Stimulated activated CD8-positive, alpha-beta memory T cell treated with anti-CD3 and anti-CD28 coated beads, Interleukin-15, amount 100 ng/mL, for 24 hours (primary cell): ENCODE results near the gene PTOV1.
"Not testable (repeated sequence)": the region's sequence is repeated elsewhere in the genome, so short reads cannot be mapped to it uniquely, and the experiment has no call there.

ENCODE experiments used
- DNase-seq: peaks from one replicate; pipeline ENCODE4 v3.0.0-alpha.2; 2020; ENCODE audit warnings: low read depth

The PTOV1 gene

DNA sequence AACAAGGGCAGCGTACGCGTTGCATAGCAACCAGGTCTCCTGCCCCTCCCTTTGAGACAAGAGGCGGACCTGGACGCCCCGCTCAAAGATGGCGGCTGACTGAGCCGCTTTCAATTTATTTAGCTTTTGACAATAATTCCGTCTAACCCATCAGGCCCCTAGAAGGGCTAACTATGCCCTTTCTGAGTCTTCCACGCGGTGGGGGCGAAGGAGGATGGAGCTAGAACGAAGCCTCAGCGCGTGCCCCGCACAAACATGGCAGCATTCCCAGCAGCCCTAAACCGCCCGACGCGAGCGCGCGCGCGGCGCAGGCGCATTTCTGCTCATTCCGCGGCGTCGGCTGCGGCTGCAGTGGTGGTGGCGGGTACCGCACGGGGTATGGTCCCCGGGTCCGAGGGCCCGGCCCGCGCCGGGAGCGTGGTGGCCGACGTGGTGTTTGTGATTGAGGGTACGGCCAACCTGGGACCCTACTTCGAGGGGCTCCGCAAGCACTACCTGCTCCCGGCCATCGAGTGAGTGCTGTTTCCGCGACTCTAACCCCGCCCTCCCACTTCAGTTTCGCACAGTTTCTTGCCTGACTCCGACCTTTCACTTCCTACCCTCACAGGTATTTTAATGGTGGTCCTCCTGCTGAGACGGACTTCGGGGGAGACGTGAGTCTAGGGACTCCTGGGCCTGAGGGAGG, 32.9 kb upstream of the PTOV1 start, which contains the start of gene MED25:
Gene MED25, plus strand, starts transcription at position 326 of the 685 bp plus-strand sequence. Its CDS starts 53 bp downstream, at position 379.
- DNase-seq, result peak; percentile 77

DNA sequence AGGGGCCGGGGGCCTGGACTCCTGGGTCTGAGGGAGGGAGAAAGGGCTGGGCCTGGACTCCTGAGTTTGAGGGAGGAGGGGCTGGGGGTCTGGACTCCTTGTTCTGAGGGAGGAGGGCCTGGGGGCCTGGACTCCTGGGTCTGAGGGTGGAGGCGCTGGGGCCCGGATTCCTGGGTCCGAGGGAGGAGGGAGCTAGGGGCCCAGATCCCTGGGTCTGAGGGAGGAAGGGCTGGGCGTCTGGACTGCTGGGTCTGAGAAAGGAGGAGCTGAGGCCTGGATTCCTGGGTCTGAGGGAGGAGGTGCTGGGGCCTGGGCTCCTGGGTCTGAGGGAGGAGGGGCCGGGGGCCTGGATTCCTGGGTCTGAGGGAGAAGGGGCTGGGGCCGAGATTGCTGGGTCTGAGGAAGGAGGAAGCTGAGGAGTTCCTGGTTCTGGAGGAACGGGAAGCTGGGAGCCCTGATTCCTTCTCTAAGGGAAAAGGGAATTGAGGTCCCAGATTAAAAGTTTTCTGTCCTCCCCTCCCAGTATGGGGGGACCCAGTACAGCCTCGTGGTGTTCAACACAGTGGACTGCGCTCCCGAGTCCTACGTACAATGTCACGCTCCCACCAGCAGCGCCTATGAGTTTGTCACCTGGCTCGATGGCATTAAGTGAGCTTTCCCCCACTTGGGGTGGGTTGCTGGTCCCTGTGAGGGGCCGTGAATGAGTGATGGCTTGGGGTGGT, 32.1 kb upstream of the PTOV1 start:
- no peak for DNase-seq

DNA sequence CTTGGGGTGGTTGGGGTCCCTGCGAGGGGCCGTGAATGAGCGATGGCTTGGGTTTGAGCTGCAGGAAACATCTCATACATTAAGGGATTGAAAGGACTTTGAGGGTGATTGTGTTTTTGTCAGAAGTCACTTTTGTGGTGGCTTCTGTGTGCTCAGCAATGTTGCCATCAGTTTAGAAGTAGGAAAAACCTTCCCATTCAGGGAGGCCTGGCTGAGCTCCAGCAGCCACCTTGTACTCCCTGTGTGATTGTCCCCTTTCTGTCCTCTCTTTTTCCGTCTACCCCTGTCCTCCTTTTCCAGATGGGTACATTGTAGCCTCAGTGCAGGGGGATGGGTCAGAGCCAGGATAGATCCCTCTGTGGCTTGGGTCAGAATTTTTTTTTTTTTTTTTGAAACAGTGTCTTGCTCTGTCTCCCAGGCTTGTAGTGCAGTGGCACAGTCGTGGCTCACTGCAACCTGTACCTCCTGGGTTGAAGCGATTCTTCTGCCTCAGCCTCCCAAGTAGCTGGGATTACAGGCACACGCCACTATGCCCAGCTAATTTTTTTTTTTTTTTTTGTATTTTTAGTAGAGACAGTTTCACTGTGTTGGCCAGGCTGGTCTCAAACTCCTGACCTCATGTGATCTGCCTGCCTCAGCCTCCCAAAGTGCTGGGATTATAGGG, 31.4 kb upstream of the PTOV1 start:
- DNase-seq, result not testable (repeated sequence)

DNA sequence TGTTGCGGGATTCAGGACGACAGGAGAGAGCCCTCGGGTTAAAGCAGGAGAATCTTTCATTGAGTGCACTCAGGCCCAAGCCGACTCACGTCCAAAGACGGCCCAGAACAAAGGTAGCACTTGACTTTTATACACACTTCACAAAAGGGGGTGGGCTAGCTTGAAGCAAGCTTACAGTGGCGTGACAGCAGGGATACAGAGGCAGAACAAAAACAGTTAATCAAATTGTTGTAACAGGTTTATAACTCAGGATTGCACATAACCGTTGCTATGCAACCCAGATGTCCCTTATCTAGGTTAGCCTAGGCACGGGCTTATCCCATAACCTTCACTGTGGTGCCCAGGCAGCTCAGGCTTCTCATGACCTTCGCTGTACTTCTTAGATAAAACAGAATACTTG, 30.8 kb upstream of the PTOV1 start:
- DNase-seq, result no peak

DNA sequence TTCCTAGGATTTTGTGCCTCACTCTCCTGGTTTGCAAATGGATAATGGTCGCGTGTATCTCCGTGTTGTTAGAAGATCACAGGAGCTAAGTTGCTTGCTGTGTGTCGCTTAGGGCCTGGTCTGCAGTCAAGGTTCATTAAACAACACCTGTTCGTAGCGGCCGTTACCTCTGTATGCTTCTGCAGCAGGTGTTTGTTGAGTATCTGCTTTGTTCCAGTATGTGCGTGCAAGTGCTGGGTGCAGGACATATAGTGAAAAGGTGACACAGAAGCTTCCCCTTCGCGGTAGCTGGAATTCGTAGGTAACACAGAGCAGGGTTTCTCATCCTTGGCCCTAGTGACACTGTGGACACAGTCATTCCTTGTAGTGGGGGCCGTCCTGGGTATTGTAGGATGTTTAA, 27.5 kb upstream of the PTOV1 start:
- no peak for DNase-seq

DNA sequence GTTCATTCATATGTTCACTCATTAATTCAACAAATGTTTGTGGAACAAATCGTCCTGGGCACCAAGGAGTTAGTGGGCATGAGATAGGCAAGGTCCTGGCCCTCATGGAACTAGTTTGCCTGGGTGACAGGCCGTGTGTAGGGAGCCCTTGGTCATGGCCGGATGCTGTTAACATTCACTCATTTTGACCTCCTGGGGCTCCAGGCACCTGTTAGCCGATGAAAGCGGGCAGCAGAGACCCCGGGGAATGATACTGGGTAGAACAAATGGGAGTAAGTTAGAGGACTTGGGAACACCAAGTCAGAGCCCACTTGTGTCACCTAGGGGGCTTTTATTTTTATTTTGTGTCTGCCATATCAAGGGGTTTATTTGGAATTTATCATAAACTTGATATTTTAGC, 26.3 kb upstream of the PTOV1 start:
- no peak for DNase-seq

DNA sequence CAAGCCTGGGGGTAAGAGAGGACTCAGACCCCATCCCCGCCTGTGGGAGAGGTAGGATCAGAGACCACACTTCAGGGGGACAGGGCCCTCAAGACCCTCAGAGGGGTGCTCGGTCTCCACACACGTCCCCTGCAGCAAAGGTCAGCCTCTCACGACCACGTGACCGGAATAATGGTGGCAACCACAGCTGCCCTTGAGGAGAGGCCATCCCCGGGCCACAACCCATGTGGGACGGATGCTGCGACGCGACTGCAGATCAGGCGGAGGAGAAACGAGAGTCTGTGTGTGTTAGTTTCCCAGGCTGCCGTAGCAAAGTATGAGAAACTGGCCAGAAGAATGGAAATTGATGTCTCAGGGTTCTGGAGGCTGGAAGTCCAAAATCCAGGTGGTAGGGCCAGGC, 23.9 kb upstream of the PTOV1 start:
- DNase-seq, result no peak

DNA sequence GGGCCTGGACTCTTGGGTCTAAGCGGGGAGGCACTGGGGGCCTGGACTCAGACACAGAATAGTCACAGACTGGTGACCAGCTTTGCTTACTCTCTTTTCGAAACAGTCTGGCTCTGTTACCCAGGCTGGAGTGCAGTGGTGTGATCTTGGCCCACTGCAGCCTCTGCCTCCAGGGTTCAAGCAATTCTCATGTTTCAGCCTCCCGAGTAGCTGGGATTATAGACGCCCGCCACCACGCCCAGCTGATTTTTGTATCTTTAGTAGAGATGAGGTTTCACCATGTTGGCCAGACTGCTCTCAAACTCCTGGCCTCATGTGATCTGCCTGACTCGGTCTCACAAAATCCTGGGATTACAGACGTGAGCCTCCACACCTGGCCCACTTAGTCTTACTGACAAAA, 21.8 kb upstream of the PTOV1 start:
- DNase-seq, result no peak

DNA sequence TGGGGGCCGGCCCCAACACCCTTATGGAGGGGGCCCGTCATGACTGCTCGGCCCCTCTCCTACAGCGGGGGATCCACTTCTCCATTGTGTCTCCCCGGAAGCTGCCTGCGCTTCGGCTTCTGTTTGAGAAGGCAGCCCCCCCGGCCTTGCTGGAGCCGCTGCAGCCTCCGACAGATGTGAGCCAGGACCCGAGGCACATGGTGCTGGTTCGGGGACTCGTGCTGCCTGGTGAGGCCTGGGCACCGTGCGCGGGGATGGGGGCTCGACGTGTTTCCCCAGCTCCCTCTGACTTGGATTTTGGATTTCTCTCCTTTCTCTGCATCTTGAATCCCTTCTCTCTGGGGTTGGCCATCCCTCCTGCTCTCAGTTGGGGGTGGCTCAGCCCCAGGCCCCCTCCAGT, 21.2 kb upstream of the PTOV1 start:
- no peak for DNase-seq

DNA sequence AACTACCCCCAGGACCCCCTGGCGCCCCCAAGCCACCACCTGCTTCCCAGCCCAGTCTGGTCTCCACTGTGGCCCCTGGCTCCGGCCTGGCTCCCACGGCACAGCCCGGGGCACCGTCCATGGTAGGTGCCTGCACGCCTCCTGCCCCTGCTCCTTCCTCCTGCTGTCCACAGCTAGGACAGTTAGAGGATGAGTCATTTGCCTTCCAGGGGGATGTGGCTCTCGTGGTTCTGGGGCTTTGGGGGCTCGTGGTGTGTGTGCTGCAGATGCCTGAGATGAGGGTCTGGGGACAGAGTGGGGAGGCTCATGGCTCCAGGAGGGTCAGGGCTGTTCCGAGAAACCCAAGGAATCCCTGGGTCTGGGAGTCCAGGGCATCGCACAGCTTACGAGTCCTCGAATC, 20.2 kb upstream of the PTOV1 start:
- no peak for DNase-seq

DNA sequence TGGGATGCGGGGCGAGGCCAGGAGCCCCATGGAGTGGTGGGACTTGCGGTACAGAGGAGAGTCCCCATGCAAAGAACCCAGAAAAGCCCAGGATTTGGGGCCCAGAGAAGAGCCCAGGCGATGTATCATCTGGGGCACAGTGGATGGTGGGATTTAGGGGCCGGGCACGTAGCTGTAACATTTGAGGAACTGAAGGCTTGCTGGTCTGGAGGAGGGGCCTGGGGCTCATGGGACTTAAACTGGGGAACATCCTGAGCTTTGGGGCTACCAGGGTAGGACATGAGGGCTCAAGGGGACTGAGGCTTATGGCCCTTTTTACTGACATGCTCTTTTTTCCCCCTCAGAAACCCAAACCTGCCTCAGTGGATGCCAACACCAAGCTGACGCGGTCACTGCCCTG, 19.4 kb upstream of the PTOV1 start:
- no peak for DNase-seq

DNA sequence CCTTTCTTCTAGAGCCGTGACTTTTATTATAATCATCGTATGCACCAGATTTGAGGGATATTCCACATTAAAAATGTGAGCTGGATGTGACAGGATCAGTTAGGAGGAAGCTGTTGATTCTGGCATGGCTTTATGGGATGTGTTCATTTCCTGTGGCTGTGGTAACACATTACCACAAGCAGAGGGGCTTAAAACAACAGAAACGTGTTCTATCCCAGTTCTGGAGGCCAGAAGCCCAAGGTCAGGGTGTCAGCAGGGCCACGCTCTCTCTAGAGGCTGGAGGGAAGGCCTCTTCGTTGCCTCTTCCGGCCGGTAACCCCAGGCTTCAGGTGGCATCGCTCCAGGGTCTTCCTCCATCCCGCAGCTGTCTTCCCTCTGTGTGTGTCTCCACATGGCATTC, 18.4 kb upstream of the PTOV1 start:
- DNase-seq, result no peak

DNA sequence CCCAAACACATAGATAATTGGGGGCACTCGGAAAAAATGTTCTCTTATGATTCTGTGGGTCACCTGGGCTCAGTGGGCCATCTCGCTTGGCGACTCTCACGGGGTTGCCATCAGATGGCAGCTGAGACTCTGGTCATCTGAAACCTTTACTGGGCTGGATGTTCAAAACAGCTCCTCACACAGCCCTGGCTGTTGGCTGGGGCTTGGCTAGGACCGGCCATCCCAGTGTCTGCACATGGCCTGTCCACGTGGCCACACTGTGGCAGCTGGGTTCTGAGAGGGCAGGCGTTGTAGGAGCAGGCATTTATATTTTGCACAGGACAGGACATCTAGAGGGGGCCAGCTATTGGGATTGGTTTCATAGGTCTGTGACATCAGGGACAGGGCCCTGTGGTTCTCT, 17.4 kb upstream of the PTOV1 start:
- DNase-seq, result no peak

DNA sequence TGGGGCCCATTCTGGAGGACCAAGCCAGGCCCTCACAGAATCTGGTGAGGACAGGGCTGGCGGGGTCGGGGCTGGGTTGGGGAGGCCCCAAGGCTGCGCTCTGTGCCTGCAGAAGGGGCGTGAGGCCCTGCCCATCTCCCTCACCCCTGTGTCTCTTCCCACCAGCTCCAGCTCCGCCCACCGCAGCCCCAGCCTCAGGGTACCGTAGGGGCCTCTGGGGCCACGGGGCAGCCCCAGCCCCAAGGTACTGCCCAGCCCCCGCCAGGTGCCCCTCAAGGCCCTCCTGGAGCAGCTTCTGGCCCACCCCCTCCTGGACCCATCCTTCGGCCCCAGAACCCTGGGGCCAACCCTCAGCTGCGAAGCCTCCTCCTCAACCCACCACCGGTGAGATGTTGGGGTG, 15.4 kb upstream of the PTOV1 start:
- no peak for DNase-seq

DNA sequence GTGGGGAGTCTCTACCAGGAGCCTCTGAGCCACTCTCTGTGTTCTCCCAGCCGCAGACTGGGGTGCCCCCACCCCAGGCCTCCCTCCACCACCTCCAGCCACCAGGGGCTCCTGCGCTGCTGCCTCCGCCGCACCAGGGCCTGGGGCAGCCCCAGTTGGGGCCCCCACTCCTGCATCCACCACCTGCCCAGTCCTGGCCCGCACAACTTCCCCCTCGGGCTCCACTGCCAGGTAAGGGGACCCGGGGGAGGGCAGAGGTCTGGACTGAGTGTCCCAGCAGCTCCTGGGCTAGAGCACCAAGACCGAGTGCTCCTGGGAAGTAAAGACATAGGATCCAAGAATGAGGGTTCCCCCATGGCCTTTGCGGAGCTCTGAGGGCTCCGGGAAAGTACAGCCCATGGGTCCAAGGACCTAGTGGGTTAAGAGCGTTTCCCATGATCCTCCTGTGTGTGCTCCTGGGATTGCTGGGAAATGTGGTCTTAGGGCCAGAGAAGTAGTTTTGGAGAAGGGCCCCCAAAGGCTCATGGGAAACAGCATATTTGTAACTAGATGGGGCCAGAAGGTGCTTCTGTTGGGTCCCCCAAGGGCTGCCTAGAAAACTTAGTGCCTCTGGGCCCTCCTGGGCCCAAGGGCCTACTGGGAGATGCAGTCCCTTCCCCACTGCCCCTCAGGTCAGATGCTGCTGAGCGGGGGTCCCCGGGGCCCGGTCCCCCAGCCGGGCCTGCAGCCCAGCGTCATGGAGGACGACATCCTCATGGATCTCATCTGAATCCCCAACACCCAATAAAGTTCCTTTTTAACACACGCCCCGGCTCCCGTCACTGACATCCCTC, 14.6 kb upstream of the PTOV1 start:
- no peak for DNase-seq

DNA sequence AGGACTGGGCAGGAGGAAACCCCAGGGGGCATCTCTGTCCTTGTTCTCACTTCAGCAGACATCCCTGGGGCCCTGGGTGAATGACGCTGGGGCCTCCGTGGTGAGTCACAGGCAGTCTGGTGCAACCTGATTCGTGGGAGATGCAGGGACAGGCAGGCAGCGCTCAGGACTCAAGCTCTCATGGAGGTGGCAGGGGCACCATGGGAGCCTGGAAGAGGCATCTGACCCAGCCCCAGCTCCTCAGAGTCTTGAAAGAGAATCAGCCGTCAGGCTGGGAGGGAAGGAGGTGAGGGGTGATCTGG, 14.0 kb upstream of the PTOV1 start:
- no peak for DNase-seq

DNA sequence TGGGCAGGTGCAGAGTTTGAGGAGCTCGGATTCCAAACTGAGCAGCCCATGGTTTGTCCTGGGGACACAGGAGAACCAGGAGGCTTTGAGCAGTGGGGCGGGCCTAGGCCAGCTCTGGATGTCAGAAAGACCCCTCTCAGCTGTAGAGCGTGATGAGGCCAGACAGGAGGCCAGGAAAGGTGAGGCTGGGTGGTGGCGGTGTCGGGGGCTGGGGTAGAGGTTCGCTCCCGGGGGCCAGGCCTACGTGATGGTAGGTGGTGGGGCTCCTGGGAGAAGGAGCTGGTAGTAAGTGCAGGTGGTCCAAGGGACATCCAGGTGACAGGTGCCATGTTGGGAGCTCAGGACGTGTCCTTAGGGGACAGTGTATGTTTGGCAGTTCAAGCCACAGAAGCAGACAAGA, 13.5 kb upstream of the PTOV1 start:
- DNase-seq, result no peak

DNA sequence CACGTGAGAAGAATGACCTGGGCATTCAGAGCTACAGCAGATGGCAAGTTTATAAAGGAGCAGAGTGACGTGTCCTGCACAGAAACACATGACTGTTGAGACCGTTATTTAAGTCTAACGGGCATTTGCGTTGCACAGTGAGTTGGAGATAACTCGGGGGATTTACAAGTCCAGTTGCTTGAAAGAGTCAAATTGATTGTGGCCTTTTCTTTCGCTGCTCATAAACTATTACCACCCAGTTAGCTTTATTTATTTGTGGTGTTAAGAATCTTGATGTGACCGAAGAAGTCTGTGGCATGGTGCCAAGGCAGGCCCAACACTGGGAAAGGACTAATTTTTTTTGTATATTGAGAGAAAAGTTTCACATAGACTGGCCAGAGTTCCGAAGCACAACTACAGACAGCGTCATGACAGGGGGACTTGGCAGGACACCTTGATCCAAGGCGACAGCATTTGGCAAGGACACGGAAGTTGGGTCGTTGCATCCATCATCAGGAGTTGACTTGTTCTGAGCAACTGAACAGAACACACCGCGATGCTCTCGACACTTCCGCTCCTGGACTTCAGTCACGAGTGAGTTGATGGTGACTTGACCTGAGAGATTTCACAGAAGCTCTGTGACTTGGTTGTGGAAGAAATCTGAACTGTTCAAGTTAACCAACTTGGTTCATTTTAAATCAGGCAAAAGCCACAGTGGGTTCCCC, 11.9 kb upstream of the PTOV1 start:
- no peak for DNase-seq

DNA sequence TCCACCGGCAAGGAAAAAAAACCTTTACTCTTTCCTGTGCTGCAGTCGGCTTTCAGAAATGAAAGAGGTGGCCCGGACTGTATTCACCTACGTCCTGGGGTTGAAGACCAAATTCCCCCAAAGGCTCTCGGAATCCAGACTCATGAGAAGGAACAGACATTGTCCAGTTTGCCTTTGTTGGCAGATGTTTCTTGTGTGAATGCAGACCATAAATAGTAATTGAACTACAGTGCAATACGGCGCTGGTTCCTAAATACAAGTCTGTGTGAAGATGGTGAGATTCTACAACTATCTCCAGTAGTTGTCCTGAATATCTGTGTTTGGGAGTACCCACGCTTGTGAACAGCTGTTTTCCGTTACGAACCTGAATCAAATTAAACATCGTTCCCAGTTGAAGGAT, 11.2 kb upstream of the PTOV1 start:
- DNase-seq, result no peak

DNA sequence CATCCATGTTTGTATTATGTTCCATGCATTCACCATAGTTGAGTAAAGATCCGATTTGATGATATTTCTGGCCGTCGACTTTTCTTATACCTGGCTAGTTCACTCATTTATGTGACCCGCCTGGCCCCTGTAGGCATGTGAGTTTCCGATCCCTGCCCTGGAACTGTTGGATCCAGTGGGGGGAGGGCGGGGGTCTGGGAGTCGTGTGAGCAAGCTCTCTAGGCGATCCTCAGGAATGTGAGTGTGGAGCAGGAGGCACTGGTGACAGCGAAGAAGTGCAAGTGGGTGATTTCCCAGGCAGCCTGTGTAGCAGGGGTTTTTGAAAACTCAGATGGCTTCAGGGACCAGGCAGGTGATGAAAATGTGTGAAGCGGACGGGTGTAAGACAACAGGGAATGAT, 10.6 kb upstream of the PTOV1 start:
- DNase-seq, result no peak

DNA sequence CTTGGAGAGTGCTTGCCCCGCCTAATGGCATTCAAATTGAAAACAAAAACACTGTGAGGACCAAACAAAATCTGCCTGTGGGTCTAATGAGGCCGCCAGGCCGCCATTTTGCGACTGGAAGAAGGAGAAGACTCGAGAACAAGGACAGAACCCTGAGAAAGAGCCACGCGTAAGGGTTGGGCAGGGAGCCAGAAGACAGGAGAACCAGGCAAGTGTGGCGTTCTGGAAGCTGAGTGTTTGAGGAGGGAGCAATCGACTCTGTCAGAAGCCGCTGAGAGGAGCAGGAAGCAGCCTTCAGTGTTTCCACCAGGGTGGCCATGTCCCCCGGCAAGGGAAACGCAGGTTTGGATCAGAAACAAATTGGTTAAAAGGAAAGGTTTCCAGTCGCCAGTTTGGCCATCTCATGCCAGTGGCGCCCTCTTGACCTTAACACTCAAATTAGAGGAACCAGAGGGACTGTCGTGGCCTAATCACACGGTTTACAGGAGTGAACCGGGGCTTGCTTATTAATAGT, 10.2 kb upstream of the PTOV1 start:
- no peak for DNase-seq

DNA sequence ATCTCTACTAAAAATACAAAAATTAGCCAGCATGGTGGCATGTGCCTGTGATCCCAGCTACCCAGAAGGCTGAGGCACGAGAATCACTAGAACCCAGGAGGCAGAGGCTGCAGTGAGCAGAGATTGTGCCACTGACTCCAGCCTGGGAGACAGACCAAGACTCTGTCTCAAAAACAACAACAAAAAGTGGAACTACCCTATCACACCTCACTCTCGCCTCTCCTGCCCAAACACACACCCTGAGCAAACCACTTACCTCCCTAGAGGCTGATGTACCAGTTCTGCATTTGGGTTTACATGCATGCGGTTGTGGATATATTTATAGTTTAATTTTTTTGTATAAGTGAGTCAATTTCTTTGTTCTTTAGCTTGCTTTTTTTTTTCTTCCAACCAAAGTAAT, 7.7 kb upstream of the PTOV1 start:
- DNase-seq, result no peak
